ENCODE data around the gene KDM5B. TPM values are rescaled to one million over a fixed set of nuclear protein-coding genes. Genes with fewer than 3 reads are reported as not detected.
"Not testable (repeated sequence)": the region's sequence is repeated elsewhere in the genome, so short reads cannot be mapped to it uniquely, and the experiment has no call there.

Gene KDM5B
- total RNA-seq, 1 donor: 124 TPM

DNA sequence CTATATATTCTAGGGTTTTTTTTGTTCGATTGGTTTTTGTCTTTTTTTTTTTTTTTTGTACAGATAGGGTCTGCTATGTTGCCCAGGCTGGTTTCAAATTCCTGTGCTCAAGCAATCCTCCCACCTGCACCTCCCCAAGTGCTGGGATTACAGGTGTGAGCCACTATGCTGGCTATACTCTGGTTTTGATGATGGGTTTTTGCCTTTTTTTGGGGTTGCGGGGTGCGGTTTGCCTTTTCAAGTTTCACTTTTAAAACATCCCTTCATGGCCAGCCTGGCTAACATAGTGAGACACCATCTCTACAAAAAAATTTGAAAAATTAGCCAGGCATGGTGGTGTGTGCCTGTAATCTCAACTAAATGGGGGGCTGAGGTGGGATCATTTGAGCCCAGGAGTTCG, 10.0 kb downstream of the KDM5B start:
- Histone ChIP-seq H2AFZ (ENCODE audit: low read length) (no peak overlapping the region), H3K36me3 (ENCODE audit: insufficient read depth, low read length) (no peaks in the 10 kb centered on the region), H3K27ac (ENCODE audit: low read depth, low read length) (no peak overlapping the region), H3K27me3 (ENCODE audit: insufficient read depth, low read length) (no peaks in the 10 kb centered on the region), H3K4me1 (ENCODE audit: insufficient read depth, low read length) (peaks cover 7% of the 10 kb centered on the region), H3K4me2 (ENCODE audit: insufficient read depth, low read length) (no peak overlapping the region), H3K9me3 (ENCODE audit: low read depth, low read length) (no peaks in the 10 kb centered on the region), H3K79me2 (ENCODE audit: insufficient read depth, low read length) (peaks cover 97% of the 10 kb centered on the region), H3K4me3 (ENCODE audit: insufficient read depth, low read length) (no peak overlapping the region), H4K20me1 (ENCODE audit: insufficient read depth, low read length) (peaks cover 89% of the 10 kb centered on the region)
- TF ChIP-seq, protein P1, sequence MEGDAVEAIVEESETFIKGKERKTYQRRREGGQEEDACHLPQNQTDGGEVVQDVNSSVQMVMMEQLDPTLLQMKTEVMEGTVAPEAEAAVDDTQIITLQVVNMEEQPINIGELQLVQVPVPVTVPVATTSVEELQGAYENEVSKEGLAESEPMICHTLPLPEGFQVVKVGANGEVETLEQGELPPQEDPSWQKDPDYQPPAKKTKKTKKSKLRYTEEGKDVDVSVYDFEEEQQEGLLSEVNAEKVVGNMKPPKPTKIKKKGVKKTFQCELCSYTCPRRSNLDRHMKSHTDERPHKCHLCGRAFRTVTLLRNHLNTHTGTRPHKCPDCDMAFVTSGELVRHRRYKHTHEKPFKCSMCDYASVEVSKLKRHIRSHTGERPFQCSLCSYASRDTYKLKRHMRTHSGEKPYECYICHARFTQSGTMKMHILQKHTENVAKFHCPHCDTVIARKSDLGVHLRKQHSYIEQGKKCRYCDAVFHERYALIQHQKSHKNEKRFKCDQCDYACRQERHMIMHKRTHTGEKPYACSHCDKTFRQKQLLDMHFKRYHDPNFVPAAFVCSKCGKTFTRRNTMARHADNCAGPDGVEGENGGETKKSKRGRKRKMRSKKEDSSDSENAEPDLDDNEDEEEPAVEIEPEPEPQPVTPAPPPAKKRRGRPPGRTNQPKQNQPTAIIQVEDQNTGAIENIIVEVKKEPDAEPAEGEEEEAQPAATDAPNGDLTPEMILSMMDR (IDR thresholded peaks at IDR 0.05; ENCODE audit: extremely low read depth, low read depth, low read length): no peak
- no peak for DNase-seq (ENCODE audit: insufficient read length, low spot score, missing footprints)

DNA sequence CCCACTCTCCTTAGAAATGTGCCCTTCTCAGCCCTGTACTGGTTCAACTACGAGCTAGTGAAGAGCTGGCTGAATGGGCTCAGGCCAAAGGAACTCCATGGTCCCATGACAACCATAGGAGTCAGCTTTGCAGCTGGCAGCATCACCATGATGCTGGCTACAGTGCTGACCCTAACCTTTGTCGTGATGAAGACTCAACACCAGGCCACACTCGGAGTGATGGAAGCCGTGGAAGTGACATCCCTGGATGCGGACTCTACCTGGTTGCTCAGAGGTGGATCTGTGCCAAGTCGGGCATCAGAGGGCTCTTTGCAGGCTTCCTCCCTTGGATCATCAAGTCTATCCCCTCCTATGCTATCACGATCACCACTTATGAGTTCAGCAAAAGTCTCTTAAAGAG, 11.6 kb downstream of the KDM5B start:
- no peak for DNase-seq (ENCODE audit: insufficient read length, low spot score, missing footprints)
- Histone ChIP-seq H3K4me1 (ENCODE audit: insufficient read depth, low read length) (no peaks in the 10 kb centered on the region), H3K27ac (ENCODE audit: low read depth, low read length) (no peak overlapping the region), H3K4me3 (ENCODE audit: insufficient read depth, low read length) (no peak overlapping the region), H3K9me3 (ENCODE audit: low read depth, low read length) (no peaks in the 10 kb centered on the region), H4K20me1 (ENCODE audit: insufficient read depth, low read length) (peaks cover 88% of the 10 kb centered on the region), H3K27me3 (ENCODE audit: insufficient read depth, low read length) (no peaks in the 10 kb centered on the region), H3K36me3 (ENCODE audit: insufficient read depth, low read length) (no peaks in the 10 kb centered on the region), H2AFZ (ENCODE audit: low read length) (no peak overlapping the region), H3K79me2 (ENCODE audit: insufficient read depth, low read length) (peaks cover 95% of the 10 kb centered on the region), H3K4me2 (ENCODE audit: insufficient read depth, low read length) (no peak overlapping the region)
- TF ChIP-seq, protein P1 (IDR thresholded peaks at IDR 0.05; ENCODE audit: extremely low read depth, low read depth, low read length): no peak

DNA sequence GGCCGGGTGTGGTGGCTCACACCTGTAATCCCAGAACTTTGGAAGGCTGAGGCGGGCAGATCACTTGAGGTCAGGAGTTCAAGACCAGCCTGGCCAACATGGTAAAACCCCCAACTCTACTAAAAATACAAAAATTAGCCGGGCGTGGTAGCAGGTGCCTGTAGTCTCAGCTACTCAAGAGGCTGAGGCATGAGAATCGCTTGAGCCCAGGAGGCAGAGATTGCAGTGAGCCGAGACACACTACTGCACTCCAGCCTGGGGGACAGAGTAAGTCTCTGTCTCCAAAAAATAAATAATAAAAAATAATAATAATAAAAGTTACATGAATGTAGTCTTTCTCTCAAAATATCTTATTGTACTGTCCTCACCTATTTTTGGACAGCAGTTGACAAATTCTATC, 13.3 kb downstream of the KDM5B start:
- peaks cover 93% of the 10 kb centered on the region for H3K79me2 ChIP-seq (ENCODE audit: insufficient read depth, low read length)

DNA sequence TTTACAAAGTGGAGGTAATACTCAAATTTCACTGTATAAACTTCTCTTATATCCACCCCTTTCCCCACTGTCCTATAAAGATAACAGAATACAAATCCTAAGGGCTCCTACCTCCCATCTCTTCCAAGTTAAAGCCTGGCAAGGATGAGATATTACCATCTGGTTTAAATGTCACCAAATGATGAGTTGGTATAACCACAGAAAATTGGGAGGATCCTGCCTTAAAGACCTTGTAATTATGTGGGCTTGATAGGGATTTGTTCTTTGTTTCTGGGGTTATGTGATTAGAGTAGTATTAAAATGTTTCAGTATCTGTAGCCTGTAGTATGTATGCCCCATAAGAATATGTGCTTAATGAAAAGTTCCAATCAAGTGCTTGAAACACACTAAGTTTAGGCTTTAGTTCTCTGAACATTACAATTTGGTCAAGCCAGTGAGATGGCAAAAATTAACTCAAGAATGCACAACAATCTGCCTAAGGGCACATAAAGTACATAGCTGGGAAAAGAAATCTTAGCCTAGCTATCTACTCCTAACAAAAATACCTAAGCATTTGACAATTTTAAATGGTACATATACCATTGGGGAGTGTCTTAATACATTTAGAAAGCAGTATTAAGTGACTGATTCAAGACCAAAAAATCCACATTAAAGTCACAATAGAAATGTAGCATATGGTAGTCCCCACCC, 14.0 kb downstream of the KDM5B start:
- DNase-seq (ENCODE audit: insufficient read length, low spot score, missing footprints): no peak
- H4K20me1 ChIP-seq (ENCODE audit: insufficient read depth, low read length): peaks cover 87% of the 10 kb centered on the region

More for the DNA sequence above, 13.3 kb downstream of the KDM5B start:
- H3K36me3 ChIP-seq (ENCODE audit: insufficient read depth, low read length); H3K4me2 ChIP-seq (ENCODE audit: insufficient read depth, low read length); H2AFZ ChIP-seq (ENCODE audit: low read length); H3K9me3 ChIP-seq (ENCODE audit: low read depth, low read length); DNase-seq (ENCODE audit: insufficient read length, low spot score, missing footprints); H3K27ac ChIP-seq (ENCODE audit: low read depth, low read length); H3K4me3 ChIP-seq (ENCODE audit: insufficient read depth, low read length); H3K4me1 ChIP-seq (ENCODE audit: insufficient read depth, low read length); H3K27me3 ChIP-seq (ENCODE audit: insufficient read depth, low read length): not testable (repeated sequence)
- H4K20me1 ChIP-seq (ENCODE audit: insufficient read depth, low read length): peaks cover 85% of the 10 kb centered on the region

More for the DNA sequence above, 14.0 kb downstream of the KDM5B start:
- H3K27me3 ChIP-seq (ENCODE audit: insufficient read depth, low read length): no peaks in the 10 kb centered on the region
- no peaks in the 10 kb centered on the region for H3K36me3 ChIP-seq (ENCODE audit: insufficient read depth, low read length)
- TF ChIP-seq, protein P1 (IDR thresholded peaks at IDR 0.05; ENCODE audit: extremely low read depth, low read depth, low read length): no peak
- peaks cover 96% of the 10 kb centered on the region for H3K79me2 ChIP-seq (ENCODE audit: insufficient read depth, low read length)
- no peak overlapping the region for H2AFZ ChIP-seq (ENCODE audit: low read length)
- no peak overlapping the region for H3K27ac ChIP-seq (ENCODE audit: low read depth, low read length)
- no peak overlapping the region for H3K4me3 ChIP-seq (ENCODE audit: insufficient read depth, low read length)
- no peaks in the 10 kb centered on the region for H3K4me1 ChIP-seq (ENCODE audit: insufficient read depth, low read length)
- H3K9me3 ChIP-seq (ENCODE audit: low read depth, low read length): no peaks in the 10 kb centered on the region
- no peak overlapping the region for H3K4me2 ChIP-seq (ENCODE audit: insufficient read depth, low read length)
